ENCODE measurements around the gene SIAH1.

DNA sequence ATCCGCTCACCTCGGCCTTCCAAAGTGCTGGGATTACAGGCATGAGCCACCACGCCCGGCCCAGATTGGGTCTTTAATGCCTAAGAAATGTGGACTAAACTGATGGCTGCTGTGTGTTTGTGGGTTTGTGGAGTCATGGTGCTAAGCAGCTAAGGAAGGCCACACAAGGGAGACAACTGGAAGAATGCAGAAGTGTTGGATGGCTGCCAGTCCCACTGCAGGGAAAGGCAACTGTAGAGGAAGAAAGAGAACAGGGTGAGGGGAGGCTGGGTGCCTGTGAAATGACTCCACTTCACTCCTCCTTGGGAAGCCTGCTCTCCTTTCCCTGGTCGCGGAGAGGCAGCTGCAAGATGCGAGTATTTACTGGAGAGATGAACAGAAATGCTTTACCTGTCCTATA is 23.5 kb upstream of the SIAH1 start:
- no peak for TF ChIP-seq POLR2A (IDR thresholded peaks at IDR 0.05)
- no peak for TF ChIP-seq CTCF (IDR thresholded peaks at IDR 0.05)
- no peak for TF ChIP-seq POLR2AphosphoS5 (IDR thresholded peaks at IDR 0.05)

Measured in transverse colon (tissue), 4 donors.